Measurements from ENCODE around the gene MOSMO.
A peak's percentile ranks its signal among the peaks of the same experiment; 100 is the strongest.
"Not testable (repeated sequence)": the region's sequence is repeated elsewhere in the genome, so short reads cannot be mapped to it uniquely, and the experiment has no call there.

The MOSMO gene

DNA sequence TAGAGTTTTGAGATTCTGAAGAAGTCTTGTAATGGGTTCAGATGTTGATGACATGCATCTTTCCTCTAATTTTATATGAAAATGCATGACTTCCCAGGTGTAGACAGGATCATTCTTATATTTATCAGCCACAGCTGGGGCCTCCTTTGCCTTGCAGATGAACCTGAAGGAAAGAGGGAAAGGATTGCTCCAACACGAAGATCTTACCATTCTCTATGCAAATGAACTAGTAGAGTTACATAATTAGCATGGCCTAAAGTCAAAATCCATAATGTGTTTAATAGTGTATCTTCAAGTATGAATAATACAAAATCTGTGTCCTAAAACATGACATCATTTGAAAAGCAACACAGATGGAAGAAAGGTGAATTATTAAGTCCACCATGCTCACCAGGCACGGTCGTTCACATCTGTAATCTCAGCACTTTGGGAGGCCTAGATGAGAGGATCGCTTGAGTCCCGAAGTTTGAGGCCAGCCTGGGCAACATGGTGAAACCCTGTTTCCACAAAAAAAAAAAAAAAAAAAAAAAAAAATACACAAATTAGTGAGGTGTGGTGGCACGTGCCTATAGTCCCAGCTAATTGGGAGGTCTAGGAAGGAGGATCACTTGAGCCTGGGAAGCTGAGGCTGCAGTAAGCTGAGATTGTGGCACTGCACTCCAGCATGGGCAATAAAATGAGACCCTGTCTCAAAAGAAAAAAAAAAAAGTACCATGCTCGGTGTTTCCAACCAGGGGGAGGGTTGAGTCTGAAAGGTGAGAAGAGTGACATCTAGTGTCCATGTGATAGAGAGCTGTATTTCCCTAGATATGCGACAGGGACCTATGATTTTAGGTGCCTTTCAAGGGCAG is 90.7 kb downstream of the MOSMO start:
- DNase-seq = peak; percentile 42

DNA sequence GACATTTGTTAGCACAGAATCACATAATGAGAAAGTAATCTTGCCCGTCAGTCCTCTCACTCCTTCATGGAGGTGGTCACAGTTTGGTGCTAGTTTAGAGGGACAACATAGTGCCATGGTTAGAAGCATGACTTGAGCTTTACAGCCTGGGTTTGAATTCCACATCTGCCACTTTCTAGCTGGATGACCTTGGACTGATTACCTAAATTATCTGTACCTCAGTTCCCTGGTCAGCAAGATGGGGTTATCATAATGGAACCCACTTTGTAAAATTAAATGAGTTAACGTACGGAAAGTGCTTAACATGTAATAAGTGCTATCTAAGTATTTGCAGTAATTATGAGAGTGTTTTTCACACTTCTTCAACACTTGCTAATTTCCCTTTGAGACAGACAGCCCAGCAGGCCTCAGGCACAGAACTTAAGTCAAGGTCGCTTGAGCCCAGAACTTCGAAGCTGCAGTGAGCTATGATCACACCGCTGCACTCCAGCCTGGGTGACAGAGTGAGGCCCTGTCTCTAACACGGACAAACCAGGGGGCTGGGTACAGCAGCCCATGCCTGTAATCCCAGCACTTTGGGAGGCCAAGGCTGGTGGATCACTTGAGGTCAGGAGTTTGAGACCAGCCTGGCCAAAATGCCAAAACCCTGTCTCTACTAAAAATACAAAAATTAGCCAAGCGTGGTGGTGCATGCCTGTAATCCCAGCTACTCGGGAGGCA is 91.5 kb downstream of the MOSMO start:
- no peak for DNase-seq

DNA sequence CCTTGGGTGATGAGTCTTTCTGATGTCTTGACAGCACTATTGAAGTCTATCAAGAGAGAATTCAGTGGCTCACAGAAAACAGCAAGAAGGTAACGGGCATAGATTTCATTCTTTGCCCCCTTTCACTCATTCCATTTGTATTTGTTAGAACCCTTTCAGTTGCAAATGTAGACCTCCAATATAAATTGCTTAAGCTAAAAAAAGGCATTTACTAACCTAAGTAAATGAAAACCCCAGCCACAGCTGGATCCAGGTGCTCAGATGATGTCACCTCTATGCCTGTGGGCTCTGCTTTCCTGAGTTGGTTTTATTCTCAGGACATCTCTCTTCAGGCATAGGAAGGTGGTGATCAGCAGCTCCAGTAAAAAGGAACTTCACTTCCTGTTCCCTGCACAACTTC is 95.5 kb downstream of the MOSMO start:
- DNase-seq = no peak

DNA sequence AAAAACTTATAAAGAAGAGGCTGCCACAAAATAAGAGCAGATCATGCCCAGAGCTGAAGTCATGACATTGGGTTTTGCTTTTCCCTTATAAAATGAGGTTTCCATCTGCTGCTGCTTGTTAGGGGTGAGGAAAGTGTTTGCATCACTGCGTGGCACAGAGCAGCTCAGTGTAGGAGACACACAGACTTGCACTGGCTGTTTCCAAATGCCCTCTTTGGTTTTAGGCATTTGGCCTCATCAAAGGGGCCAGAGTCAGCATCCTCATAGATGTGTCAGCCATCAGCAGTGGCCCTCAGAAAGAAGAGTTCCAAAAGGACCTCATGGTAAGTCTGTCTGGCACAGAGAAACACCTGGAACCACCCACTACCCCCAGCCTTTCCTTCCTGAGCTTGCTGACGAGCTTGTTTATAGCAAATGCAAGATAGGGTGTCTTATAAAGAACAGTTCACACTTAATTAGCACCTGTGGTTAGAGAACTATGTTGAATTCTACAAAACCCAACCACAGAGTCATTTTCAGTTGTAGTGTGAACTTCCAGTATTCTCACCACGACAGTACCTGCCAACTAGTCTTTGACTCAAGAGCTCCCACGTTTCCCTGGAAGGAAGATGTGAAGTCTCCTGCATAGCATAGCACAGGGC is 101.5 kb downstream of the MOSMO start:
- no peak for DNase-seq

DNA sequence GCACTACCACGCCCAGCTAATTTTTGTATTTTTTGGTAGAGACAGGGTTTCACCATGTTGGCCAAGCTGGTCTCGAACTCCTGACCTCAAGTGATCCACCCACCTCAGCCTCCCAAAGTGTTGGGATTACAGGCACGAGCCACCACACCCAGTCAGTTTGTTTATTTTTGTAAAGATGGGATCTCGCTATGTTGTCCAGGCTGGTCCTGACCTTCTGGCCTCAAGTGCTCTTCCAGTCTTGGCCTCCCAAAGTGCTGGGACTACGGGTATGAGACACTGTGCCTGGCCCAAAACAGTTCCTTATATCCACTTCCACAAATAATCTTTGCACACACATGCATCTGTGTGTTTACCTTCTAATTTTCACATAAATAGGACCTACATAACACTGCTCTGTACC is 103.7 kb downstream of the MOSMO start:
- not testable (repeated sequence) for DNase-seq

DNA sequence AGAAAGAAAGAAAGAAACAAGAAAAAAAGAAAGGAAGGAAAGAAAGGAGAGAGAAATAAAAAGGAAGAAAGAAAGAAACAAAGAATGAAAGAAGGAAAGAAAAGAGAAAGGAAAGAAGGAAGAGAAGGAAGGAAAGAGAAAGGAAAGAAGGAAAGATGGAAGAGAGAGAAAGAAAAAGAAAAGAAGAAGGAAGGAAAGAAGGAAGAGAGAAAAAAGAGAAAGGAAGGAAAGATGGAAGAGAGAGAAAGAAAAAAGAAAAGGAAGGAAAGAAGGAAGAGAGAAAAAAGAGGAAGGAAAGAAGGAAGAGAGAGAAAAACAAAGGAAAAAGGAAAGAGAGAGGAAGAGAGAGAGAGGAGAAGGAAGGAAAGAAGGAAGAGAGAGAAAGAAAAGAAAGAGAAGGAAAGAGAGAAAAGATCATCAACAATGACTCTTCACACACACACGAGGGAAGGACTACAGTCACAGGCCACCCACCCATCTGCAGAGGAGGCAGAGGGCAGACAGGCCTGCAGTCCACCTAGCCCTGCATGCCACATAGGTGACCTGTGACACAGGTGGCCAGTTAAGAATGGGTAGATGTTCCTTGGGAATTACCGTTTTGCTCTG is 108.3 kb downstream of the MOSMO start:
- DNase-seq = no peak

DNA sequence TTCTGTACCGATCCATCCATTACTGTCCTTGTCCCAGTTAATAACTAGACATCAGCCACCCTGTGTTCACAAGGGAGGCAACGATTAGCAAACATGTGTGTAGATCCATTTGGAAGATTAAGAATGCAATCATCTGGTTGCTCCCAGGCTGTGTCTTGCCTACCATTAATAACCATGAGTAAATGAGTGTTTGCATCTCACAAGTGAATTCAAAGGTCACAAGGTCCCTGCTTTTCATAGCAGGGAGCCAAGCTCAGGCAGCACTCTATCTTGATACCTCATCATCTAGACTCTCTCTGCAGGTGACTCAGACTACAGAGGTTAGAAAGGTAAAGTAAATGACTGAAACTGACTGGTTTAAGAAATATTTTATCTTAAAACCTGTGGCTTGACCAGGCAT is 109.7 kb downstream of the MOSMO start:
- no peak for DNase-seq

DNA sequence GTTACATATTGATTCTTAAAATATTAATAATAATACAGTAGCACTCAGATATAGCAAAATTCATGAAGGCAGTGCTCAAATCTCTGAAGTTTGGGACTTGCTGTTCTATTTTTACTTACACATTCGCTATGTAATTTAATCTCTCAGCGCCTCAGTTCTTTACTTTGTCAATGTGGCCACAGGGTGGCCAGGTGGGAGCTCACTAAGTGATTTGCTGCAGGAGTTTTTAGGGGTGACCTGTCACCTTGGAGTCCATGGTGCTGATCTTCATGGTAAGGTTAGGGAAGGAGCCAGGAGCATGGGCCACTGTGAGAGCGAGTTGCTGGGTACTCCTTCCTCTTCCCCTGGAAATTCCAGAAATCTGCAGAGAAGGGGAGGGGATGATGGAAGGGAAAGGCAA is 112.5 kb downstream of the MOSMO start:
- no peak for DNase-seq

DNA sequence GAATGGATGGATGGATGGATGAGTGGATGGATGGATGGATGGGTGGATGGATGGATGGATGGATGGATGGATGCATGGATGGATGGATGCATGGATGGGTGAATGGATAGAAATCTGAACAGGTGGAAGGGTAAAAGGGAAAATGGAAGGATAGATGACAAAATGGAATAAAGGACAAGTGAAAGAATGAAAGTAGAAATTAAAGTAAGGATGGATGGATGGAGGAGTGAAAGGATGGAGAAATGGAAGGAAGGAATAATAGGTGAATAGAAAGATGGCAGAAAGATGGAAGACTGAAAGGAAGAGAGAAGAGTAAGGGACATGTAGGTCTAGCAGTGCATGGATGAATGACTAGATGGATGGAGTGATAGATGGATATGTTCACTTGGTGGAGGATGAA is 114.3 kb downstream of the MOSMO start:
- DNase-seq = no peak

DNA sequence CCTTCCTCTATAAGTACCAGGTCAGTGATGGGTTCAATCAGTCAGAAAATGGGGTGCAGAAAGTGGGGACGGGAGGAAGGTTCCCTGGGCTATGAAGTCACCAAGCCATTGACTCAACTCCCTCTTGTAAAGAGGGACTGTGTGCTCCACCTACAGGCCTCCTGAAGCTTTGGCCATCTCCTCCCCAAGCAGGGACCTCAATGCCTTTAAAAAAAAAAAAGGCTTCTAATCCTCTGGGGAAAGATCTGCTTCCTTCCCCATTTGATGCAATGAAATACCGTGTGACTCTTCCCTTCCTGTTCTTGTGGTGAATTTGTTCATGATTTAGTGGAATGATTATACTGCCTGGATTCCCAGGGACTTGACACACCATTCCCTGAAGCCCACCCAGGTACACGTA is 115.2 kb downstream of the MOSMO start:
- DNase-seq = no peak

DNA sequence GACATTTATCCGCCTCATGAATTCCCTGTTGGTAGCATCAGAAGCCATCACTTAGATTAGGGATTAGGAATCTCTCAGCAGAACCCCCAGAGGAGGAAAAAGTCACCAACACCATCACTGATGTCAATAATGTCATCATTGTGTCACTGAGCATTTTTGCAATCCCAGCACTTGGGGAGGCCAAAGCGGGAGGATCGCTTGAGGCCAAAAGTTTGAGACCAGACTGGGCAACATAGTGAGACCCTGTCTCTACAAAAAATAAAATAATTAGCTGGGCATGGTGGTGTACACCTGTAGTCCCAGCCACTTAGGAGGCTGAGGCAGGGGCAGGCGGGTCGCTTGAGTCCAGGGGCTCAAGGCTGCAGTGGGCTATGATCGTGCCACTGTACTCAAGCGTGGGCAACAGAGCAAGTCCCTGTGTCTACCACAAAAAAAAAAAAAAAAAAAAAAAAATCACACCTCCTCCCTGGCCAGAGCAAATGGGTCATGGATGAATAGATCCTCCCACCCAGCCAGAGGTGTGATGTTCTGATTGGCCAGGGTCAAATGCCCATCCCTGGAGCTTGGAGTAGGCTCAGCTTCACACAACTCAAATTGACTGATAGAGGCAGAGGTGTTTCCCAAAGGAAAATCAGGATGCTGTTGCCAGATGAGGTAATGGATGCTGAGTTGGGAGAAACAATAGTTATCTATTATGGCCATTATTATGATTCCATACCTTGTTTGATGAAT is 116.0 kb downstream of the MOSMO start:
- DNase-seq = no peak

DNA sequence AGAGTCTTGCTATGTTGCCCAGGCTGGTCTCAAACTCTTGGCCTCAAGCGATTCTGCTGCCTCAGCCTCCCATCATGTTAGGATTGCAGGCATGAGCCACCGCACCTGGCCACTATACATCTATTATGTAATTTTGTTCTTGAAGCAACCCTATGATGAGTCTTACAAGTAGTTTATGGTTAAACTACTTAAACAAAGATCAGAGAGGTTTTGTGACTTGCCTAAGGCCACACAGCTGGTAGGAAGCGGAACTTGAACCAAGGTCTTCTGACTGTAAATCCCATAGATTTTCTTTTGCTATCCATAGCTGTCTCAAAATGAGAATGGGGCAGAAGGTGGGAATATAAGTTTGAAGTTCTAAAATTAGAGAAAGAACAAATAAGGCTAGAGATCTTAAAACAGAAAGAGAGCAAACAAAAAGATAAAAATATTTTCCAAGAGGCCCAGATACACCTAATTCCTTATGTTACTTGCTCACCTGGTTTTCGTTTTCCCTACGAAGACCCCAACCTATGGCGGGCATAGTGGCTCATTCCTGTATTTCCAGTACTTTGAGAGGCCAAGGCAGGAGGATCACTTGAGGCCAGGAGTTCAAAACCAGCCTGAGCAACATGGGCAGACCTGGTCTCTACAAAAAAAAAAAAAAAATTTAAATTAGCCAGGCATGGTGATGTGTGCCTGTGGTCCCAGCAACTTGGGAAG is 116.8 kb downstream of the MOSMO start:
- no peak for DNase-seq

DNA sequence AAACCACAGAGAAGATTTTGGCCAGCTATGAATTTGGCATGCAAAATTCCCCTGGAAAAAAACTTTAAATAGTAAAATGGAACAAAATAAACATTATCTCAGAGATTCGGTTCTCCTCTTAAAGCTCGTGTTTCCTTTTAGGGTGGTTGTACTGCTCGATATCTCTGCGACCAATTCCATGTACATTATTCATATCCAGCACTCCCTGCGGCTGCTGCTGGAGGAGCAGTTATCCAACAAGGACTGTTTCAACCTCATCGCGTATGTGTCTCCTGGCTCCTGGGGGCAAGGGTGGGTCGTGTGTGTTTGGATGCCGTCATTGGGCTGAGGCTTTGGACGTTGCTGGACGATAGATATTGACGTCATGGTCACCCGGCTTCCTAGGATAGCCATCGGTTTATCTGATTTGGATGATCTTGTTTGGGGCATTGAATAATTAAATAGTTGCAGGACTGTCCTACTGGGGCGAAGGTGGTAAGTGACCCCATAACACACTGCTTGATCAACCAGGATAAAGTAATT is 118.2 kb downstream of the MOSMO start:
- DNase-seq = no peak

DNA sequence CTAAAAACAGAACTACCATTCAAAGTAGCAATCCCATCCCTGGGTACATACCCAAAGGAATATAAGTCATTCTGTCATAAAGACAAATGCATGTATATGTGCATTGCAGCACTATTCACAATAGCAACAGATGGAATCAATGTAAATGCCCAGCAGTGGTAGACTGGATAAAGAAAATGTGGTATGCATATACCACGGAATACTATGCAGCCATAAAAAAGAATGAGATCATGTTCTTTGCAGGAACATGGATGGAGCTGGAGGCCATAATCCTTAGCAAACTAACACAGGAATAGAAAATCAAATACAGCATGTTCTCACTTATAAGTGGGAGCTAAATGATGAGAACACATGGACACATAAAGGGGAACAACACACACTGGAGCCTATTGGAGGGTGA is 120.6 kb downstream of the MOSMO start:
- not testable (repeated sequence) for DNase-seq

DNA sequence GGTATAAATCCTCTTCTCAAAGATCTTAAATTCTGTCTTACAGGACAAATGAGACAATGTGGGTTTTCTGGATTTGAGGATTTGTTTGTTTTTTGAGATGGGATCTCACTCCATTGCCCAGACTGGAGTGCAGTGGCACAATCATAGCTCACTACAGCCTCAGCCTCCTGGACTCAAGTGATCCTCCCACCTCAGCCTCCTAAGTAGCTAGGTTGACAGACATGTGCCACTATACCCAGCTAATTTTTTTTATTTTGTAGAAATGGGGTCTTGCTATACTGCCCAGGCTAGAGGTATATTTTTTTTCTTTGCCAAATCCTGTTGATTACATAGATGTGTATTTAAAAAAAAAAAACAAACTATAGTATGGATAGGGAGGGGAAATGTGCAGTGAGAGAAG is 122.6 kb downstream of the MOSMO start:
- DNase-seq = no peak

DNA sequence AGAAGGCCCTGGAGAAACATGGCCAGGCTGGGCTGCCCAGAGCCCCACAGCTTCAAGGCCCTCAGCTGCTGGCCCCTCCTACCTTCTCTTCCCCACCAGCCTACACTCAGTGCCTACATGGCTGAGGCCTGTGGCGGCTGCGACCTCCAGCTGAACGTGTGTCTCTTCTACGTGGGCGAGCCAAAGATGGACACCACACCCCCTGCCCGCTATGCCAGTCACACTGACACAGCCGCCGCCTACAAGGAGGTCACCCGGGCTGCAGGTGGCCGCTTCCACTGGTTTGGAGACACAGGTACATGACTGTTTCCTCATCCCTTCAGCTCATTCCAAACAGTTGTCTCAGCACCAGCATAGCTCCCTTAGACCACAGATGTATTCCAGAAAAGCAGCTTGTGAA is 124.9 kb downstream of the MOSMO start:
- no peak for DNase-seq

Data from fibroblast of skin of abdomen (primary cell).